ENCODE results near the gene EHD3.

The EHD3 gene

DNA sequence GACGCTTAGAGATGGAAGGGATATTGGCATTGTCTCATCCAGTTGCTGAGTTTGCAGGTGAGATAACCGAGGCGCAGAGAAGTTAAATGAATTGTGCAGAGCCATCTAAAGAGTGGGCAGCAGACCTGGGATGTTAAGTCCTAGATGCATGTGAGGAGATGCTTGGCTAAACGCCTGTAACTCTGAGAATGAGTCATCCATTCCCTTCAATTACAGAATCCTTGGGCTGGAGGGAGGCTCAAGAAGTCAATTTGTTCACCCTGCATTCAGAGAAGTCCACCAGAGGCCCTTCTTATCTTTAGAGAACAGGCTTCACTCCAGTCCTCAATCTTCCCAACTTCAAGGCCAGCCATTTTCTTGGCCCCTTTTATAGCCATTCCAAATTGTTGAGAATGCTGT, 1.6 kb downstream of the EHD3 start:
- H3K4me2 ChIP-seq (ENCODE audit: low read length) = no peak overlapping the region
- H3K27me3 ChIP-seq (ENCODE audit: control insufficient read depth, insufficient read depth, low read length) = no peaks in the 10 kb centered on the region
- no peaks in the 10 kb centered on the region for H3K4me1 ChIP-seq
- H3K79me2 ChIP-seq = no peaks in the 10 kb centered on the region
- H3K36me3 ChIP-seq (ENCODE audit: control insufficient read depth, insufficient read depth, low read length) = no peaks in the 10 kb centered on the region
- no peaks in the 10 kb centered on the region for H3K9me3 ChIP-seq (ENCODE audit: control insufficient read depth, low read length)
- H3K9ac ChIP-seq = no peak overlapping the region
- TF ChIP-seq, protein P1, sequence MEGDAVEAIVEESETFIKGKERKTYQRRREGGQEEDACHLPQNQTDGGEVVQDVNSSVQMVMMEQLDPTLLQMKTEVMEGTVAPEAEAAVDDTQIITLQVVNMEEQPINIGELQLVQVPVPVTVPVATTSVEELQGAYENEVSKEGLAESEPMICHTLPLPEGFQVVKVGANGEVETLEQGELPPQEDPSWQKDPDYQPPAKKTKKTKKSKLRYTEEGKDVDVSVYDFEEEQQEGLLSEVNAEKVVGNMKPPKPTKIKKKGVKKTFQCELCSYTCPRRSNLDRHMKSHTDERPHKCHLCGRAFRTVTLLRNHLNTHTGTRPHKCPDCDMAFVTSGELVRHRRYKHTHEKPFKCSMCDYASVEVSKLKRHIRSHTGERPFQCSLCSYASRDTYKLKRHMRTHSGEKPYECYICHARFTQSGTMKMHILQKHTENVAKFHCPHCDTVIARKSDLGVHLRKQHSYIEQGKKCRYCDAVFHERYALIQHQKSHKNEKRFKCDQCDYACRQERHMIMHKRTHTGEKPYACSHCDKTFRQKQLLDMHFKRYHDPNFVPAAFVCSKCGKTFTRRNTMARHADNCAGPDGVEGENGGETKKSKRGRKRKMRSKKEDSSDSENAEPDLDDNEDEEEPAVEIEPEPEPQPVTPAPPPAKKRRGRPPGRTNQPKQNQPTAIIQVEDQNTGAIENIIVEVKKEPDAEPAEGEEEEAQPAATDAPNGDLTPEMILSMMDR (IDR thresholded peaks at IDR 0.05) = no peak
- H3K4me3 ChIP-seq (ENCODE audit: low read depth, low read length) = no peak overlapping the region
- H3K27ac ChIP-seq = no peak overlapping the region
- H2AFZ ChIP-seq = peak overlapping the region; percentile 17

DNA sequence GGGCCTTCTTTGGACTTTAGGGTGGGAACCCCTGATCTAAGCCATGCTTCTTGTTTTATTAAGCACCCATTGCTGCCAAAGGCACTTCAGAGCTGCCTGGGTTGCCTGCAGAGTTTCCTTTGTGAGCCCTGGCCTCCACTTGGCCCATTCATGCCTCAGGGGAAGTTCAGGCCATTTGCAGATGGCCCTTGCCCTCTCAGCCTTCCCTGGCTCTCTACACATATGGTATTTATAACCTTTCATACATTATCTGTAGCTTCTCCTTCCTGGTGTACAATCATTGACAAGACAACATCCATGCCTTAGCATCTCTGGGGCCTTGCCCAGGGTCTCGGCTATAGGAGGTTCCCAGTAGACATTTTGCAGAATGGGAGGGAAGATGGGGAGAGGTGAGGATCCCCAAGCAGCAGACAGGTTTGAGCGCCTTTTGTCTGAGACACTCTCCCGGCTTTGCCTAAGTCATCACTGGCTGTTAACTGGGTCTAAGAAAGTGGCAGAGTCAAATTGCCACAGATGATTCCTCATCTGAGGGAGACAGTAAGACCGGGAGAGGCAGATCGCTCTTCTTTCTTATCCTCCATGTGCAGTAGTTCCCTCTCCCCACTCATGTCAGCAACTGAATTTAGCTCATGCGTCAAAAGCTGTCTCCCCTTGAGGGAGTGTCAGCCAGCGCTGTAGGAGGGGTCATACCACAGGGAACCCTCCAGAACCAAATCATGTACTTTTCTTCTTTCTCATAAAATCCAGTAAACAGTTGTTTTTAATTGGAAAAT, 2.7 kb downstream of the EHD3 start:
- Histone ChIP-seq H3K4me1 (no peaks in the 10 kb centered on the region), H3K4me2 (ENCODE audit: low read length) (no peak overlapping the region), H3K4me3 (ENCODE audit: low read depth, low read length) (no peak overlapping the region), H3K27me3 (ENCODE audit: control insufficient read depth, insufficient read depth, low read length) (no peaks in the 10 kb centered on the region), H3K9me3 (ENCODE audit: control insufficient read depth, low read length) (no peaks in the 10 kb centered on the region), H3K79me2 (no peaks in the 10 kb centered on the region), H3K9ac (no peak overlapping the region), H2AFZ (no peak overlapping the region), H3K27ac (no peak overlapping the region), H3K36me3 (ENCODE audit: control insufficient read depth, insufficient read depth, low read length) (no peaks in the 10 kb centered on the region)
- TF ChIP-seq, protein P1 (IDR thresholded peaks at IDR 0.05) = no peak

DNA sequence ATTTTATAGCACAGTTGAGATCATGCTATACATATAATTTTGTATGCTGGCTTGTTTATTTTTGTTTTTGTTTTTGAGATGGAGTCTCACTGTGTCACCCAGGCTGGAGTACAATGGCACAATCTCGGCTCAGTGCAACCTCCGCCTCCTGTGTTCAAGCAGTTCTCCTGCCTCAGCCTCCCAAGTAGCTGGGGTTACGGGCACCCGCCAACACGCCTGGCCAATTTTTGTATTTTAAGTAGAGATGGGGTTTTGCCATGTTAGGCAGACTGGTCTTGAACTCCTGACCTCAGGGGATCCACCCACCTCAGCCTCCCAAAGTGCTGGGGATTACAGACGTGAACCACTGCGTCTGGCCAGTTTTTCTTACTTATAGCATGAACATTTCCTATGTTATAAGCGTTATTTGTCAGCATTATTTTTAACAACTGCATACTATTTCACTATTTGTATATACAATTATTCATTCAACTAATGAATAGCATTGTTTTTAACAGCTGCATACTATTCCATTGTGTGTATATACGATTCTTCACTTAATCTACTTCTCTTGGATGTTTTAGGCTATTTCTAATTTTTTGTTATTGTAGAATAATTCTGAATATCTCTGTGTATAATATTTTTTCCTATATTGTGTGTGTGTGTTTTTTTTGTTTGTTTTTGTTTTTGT, 3.5 kb downstream of the EHD3 start:
- Histone ChIP-seq H2AFZ (no peak overlapping the region), H3K4me2 (ENCODE audit: low read length) (no peak overlapping the region), H3K4me1 (no peaks in the 10 kb centered on the region), H3K79me2 (no peaks in the 10 kb centered on the region), H3K27me3 (ENCODE audit: control insufficient read depth, insufficient read depth, low read length) (no peaks in the 10 kb centered on the region), H3K9me3 (ENCODE audit: control insufficient read depth, low read length) (no peaks in the 10 kb centered on the region), H3K27ac (no peak overlapping the region), H3K36me3 (ENCODE audit: control insufficient read depth, insufficient read depth, low read length) (no peaks in the 10 kb centered on the region), H3K4me3 (ENCODE audit: low read depth, low read length) (no peak overlapping the region), H3K9ac (no peak overlapping the region)
- TF ChIP-seq, protein P1 (IDR thresholded peaks at IDR 0.05) = no peak

DNA sequence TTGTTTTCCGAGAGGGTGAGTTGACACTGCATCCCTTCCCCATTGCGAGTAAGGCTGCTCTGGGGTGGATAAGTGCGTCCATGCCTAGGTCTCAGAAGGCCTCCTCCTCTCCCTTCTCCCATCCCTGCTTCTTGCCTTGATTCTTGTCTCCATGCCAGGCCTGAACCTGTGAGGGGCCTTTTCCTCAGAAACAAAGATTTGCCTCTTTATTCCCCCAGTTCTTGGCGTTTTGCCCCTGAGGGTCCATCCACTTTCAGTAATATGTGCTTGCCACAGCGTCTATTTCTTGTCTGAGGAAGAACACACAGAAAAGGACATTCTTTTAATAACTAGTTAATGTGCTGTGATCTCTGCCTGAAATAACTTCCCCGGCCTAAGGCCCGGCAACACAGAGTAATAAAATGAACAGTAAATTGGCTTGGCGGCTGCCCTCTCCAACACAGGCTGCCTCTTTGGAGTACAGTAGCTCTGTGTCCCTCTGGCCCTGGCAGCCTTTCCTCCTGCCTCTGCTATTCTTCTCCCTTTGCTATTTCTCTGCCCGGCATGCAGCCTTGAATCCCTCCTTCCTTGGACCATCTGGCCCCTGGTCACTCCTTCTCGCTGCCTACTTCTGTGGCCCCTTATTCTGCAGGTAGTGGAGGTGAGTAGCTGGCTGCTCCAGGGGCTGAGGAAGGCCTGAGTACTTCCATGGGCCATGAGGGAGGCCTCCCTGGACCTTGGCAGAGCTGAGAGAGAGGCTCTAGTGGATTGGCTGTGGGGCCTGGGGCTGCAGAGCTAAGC, 4.4 kb downstream of the EHD3 start:
- Histone ChIP-seq H2AFZ (no peak overlapping the region), H3K79me2 (no peaks in the 10 kb centered on the region), H3K27ac (no peak overlapping the region), H3K9me3 (ENCODE audit: control insufficient read depth, low read length) (no peaks in the 10 kb centered on the region), H3K4me1 (no peaks in the 10 kb centered on the region), H3K9ac (no peak overlapping the region), H3K4me3 (ENCODE audit: low read depth, low read length) (no peak overlapping the region), H3K27me3 (ENCODE audit: control insufficient read depth, insufficient read depth, low read length) (no peaks in the 10 kb centered on the region), H3K4me2 (ENCODE audit: low read length) (no peak overlapping the region), H3K36me3 (ENCODE audit: control insufficient read depth, insufficient read depth, low read length) (no peaks in the 10 kb centered on the region)
- TF ChIP-seq, protein P1 (IDR thresholded peaks at IDR 0.05) = no peak

Data from parathyroid adenoma (tissue), 2 donors.